Neutrophil (primary cell): ENCODE results near the gene SLC11A2.
"Not testable (repeated sequence)": the region's sequence is repeated elsewhere in the genome, so short reads cannot be mapped to it uniquely, and the experiment has no call there.

Source experiments
- H3K27ac ChIP-seq: fragments of 200-600 bp; sonication (generic); 2 replicates; pipeline ENCODE4 v1.5.1; 2016; ENCODE audit warnings: mild to moderate bottlenecking, moderate library complexity
- H3K27me3 ChIP-seq: fragments of 200-600 bp; sonication (generic); 2 replicates; pipeline ENCODE4 v1.6.0; 2016; ENCODE audit warnings: mild to moderate bottlenecking
- H3K36me3 ChIP-seq: fragments of 200-600 bp; sonication (generic); 2 replicates; pipeline ENCODE4 v1.5.1; 2017
- H3K4me1 ChIP-seq, 2 experiments: fragments of 200-600 bp in 1 of 2; sonication (generic) in 1 of 2; 1 replicate in 1 of 2; 2 replicates in 1 of 2; pipeline versions ENCODE4 v1.5.1 to v1.6.1; 2013 to 2016; ENCODE audit warnings: low read depth in 1 of 2, low read length in 1 of 2, mild to moderate bottlenecking in 1 of 2, moderate library complexity in 1 of 2; ENCODE audit not compliant: control insufficient read depth in 1 of 2, insufficient read depth in 1 of 2
- H3K4me3 ChIP-seq, 2 experiments: fragments of 200-600 bp in 1 of 2; sonication (generic) in 1 of 2; 1 replicate in 1 of 2; 2 replicates in 1 of 2; pipeline ENCODE4 v1.5.1; 2013 to 2016; ENCODE audit warnings: low read depth in 1 of 2, low read length in 1 of 2, mild to moderate bottlenecking in 1 of 2, moderate library complexity in 1 of 2
- H3K9me3 ChIP-seq: fragments of 200-600 bp; sonication (generic); 2 replicates; pipeline ENCODE4 v1.5.1; 2016
- CTCF ChIP-seq: fragments of 200-600 bp; sonication (generic); IDR thresholded peaks from 2 replicates; pipeline ENCODE4 v1.5.1; 2016; ENCODE audit warnings: antibody characterized with exemption

The SLC11A2 gene

GRCh38 chr12:50971946-50972345 is 54.2 kb downstream of the SLC11A2 start:
- H3K4me1 ChIP-seq, result no peaks in the 10 kb centered on the region
- H3K36me3 ChIP-seq, result no peaks in the 10 kb centered on the region
- TF ChIP-seq CTCF, result no peak
- H3K4me3 ChIP-seq, result no peak overlapping the region
- no peaks in the 10 kb centered on the region for H3K9me3 ChIP-seq
- no peaks in the 10 kb centered on the region for H3K27me3 ChIP-seq
- H3K27ac ChIP-seq, result no peak overlapping the region

- H3K4me1 ChIP-seq, result peaks cover 5 to 6% of the 10 kb centered on the region in 2 experiments
- H3K4me3 ChIP-seq, result no peak overlapping the region
- no peaks in the 10 kb centered on the region for H3K36me3 ChIP-seq
- no peaks in the 10 kb centered on the region for H3K9me3 ChIP-seq
- no peak for TF ChIP-seq CTCF
- no peaks in the 10 kb centered on the region for H3K27me3 ChIP-seq
- no peak overlapping the region for H3K27ac ChIP-seq
These were observed 61.8 kb downstream of the SLC11A2 start for GRCh38 chr12:50964432-50964831.

DNA sequence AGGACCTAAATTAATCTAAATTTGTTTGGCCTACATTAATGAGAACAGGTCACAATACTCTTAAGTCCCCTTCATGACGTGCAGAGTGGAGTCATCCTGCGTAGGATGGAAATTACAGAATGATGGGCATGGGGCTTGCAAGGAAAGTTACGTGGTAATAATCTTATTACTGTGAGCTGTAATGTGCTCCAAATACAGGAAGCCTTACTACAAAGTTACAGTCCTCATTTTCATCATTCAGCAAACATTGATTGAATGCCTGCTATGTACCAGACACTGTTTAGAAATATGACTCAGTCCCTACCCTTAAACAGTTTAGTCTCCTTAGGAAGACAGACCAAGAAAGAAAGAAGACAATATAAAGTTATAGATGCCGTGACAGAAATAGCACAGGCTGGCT is 64.5 kb downstream of the SLC11A2 start:
- no peaks in the 10 kb centered on the region for H3K27me3 ChIP-seq
- no peak overlapping the region for H3K27ac ChIP-seq
- H3K4me1 ChIP-seq, result peaks cover 5 to 6% of the 10 kb centered on the region in 2 experiments
- no peaks in the 10 kb centered on the region for H3K36me3 ChIP-seq
- no peaks in the 10 kb centered on the region for H3K9me3 ChIP-seq
- H3K4me3 ChIP-seq, result no peak overlapping the region
- no peak for TF ChIP-seq CTCF

DNA sequence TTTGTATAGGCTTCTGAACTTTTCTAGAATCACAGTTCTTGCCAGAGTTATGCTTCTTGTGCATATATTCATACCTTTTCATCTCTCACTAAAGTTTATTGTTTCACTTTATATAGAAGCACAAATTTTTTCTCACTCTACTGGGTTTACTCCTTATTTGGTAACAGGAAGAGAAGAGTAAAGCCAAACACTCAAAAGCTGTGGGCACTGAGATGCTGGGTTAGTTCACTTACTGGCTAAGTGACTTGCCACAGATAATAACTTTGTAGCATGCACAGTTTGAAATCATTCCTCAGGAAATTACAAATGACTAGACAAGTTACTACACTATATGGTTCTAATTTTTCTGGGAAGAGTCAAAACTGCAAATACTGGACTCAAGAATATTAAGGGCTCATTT is 66.1 kb downstream of the SLC11A2 start:
- H3K27ac ChIP-seq, result no peak overlapping the region
- H3K4me3 ChIP-seq, result no peak overlapping the region
- no peaks in the 10 kb centered on the region for H3K9me3 ChIP-seq
- no peaks in the 10 kb centered on the region for H3K27me3 ChIP-seq
- TF ChIP-seq CTCF, result no peak
- H3K4me1 ChIP-seq, result peaks cover 5 to 6% of the 10 kb centered on the region in 2 experiments
- no peaks in the 10 kb centered on the region for H3K36me3 ChIP-seq

- Histone ChIP-seq H3K4me3 (no peak overlapping the region), H3K4me1 (peaks cover 21 to 25% of the 10 kb centered on the region in 2 experiments), H3K27ac (no peak overlapping the region), H3K36me3 (no peaks in the 10 kb centered on the region), H3K27me3 (no peaks in the 10 kb centered on the region), H3K9me3 (no peaks in the 10 kb centered on the region)
- TF ChIP-seq CTCF, result no peak
These were observed 70.5 kb downstream of the SLC11A2 start for GRCh38 chr12:50955697-50956096.

- no peak for TF ChIP-seq CTCF
- H3K27ac ChIP-seq, result no peak overlapping the region
- H3K27me3 ChIP-seq, result no peaks in the 10 kb centered on the region
- H3K4me1 ChIP-seq, result peaks cover 23 to 27% of the 10 kb centered on the region in 2 experiments
- no peak overlapping the region for H3K4me3 ChIP-seq
- H3K9me3 ChIP-seq, result no peaks in the 10 kb centered on the region
- H3K36me3 ChIP-seq, result no peaks in the 10 kb centered on the region
These were observed 70.9 kb downstream of the SLC11A2 start for GRCh38 chr12:50955288-50955687.

- not testable (repeated sequence) for H3K36me3 ChIP-seq, H3K27me3 ChIP-seq, H3K9me3 ChIP-seq, H3K27ac ChIP-seq, H3K4me3 ChIP-seq
- peaks cover 20 to 27% of the 10 kb centered on the region in 2 experiments for H3K4me1 ChIP-seq
These were observed 71.4 kb downstream of the SLC11A2 start for GRCh38 chr12:50954789-50955188.
